ENCODE results near the gene MAST4.

MAST4 gene

DNA sequence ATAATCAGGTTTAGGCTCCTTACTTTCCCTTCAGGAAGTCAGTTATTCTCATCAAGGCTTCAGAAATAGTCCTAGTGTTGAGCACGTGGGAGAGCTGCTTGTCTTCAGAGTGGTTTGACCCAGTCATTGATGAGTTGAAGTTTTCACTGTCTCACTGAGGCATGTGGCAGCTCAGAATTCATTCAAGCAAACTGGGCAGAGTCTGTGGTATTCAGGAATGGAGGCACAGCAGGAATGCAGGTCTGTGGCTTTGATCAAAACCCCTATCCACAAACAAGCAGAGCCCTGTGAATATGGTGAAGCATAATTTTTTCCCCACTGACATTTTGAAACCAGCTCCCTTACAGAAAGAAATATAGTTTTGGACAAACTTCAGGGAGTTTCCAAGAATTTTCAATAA, 393.1 kb downstream of the MAST4 start:
- DNase-seq (ENCODE audit: low read depth in 3 of 3): no peak

DNA sequence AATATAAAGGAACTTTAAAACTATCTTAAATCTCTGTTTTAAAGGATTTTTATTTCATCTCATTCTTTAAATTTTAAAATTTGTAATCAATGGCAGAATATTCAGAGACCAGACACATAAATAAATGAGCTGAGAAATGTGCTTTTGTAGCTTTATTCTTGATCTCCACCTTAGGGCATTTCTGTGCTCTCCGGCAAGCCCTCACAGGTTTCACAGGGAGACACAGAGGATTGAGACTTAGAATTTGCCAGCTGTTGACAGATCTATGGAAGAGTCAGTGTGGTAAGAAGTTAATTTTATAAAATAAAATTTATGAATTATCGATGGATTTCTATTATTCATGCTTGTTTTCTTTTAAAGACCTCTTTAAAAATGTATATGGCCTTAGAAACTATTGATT, 393.6 kb downstream of the MAST4 start:
- no peak for DNase-seq (ENCODE audit: low read depth in 3 of 3)

DNA sequence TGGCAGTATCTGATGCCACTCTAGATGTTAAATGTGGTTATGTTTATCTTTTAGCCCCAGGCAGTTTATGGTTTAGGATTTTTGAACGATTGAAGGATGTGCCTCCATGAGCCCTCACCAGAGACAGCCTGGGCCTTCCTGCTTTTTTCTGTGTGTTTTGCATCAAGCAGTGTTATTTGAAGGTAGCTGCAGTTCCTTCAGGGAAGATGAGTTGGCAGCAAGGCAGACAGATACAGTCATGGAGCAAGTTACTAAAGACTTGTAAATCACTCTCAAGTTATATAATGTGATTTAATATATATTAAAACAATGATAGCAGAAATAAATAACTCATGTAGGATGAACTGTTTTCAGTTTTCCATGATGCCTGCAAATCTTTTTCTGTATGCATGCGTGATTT, 395.6 kb downstream of the MAST4 start:
- no peak for DNase-seq (ENCODE audit: low read depth in 3 of 3)

DNA sequence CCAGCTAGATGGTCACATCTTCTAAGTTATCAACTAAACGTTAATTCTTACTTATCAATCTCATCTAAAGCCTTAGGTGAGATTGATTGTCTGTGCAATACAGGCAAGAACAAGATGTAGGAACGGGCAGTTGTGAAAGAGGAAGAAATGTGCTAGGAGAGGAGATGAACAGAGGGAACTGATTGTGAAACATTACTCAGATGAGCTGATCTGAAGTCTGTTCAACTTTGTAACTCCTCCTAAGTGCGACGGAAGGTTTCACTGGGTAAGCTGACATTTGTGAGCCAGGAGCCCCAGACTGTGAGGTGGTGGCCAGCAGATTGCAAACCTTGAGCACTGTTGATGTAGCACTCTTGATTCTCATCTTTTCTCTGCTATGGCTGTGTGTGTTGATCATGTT, 396.4 kb downstream of the MAST4 start:
- no peak for DNase-seq (ENCODE audit: low read depth in 3 of 3)

DNA sequence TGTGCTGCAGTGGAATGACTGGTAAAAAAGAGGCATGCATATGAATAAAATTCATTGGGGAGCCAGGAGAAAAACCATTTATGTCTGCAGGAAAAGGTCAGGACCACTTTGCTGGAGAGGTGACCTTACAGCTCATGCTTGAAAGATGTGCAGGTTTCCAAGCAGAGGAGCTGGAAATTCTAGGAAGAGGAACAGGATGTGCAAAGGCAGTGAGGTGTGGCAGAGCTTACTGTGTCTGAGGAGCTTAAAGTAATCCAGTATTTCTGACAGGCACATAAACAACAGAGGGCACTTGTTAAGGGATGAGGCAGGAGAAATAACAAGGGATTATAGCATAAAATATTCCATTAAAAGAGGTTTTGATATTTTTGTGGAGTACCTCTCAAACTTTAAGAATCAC, 397.3 kb downstream of the MAST4 start:
- no peak for DNase-seq (ENCODE audit: low read depth in 3 of 3)

DNA sequence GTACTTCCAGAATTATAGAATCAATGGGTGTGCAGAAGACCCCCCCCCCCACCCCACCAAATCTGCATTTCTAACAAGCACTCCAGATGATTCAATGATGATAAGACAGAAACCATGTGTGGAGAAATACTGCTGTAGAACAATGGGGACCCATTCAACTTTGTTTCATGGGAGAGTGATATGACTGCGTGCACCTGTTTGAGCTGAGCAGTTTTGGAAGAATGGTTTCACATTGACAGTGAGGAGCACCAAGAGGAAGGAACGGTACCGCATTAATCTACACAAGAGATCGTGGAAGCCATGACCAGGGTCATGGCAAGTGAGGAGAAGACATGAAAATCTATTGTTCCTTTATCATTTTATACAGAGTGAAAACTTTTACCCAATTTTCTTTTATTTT, 397.7 kb downstream of the MAST4 start:
- DNase-seq (ENCODE audit: low read depth in 3 of 3): no peak

DNA sequence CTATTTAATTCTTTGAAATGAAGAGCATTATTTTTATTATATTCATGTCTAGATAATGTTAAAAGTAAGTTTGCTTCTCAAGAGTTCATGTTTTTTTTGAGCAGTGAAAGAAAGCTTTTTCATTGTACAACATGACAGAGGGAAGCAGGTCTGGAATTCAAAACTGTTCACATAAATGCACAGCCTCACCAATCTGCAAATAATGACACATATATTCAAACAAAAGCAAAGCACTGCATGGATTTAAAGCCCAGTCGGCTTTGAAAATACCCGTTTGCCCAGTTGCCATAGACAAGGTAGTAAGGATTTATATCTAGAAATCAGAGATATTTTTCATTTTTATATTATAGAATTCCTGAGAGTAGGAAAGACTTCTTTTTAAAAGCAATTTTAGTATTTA, 398.6 kb downstream of the MAST4 start:
- DNase-seq (ENCODE audit: low read depth in 3 of 3): no peak

DNA sequence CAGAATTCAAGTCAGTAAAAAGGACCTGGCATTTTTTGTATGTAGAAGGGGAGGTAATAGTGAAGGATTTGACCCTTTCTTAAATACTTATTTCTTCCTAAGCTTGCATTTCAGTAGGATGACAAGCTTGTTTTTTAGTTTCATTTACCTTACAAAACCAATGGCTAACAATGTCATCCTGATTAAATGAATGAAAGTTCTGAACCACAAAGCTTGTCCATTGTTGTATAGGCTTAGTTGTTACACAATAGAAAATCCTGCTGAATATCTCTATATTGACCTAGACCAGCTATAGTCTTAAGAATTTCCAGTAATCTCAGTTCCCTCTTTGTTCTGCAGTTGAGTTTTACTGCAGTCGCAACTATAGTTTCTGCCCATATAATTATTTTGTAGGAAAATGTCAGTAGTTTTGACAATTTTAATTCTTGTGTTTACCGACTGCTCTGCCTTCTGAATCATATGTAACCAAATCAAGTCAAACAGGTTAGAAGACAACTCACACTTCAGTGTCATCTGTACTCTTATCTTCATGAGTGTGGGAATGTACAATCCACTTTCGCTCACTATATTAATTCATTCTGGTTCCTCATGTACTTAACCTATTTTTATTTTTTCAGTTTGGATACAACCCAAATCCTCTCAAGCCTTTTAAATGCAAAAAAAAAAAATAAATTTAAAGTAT, 404.7 kb downstream of the MAST4 start:
- no peak for DNase-seq (ENCODE audit: low read depth in 3 of 3)

DNA sequence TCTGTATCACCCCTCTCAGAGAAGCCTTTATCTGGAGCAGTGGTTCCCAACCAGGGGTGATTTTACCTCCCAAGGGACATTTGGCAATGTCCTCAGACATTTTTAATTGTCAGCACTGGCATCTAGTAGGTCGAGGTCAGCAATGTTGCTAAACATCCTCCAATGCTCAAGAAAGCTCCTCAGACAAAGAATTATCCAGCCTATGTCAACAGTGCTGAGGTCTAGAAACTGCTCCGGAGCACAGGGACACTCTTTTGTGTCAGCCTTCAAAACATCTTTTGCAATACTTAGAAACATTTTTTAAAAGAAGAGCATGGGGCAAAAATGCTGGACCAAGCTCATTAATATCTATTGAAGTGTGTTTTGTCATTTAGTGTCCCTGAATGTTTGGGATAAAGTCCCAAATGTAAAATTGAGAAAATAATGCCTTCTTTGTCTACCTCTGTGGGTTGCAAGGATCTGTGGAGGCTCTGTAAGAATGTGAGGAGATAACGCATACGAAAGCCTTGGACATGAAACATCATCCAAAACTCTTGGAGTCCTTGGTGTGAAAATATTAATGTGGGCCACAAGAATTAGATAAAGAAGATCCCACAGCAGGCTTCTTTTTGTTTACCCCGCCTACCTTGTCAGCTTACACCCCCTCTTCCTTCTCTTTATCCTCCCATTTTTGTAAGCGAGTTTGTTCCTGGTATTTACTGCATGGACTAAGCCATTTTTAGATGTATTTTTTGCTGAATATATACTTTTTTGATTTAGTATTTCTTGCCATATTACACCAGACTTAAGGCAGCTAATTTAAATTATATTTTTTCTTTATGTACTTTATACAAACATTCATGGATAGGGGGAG, 406.9 kb downstream of the MAST4 start:
- DNase-seq (ENCODE audit: low read depth in 3 of 3): no peak

DNA sequence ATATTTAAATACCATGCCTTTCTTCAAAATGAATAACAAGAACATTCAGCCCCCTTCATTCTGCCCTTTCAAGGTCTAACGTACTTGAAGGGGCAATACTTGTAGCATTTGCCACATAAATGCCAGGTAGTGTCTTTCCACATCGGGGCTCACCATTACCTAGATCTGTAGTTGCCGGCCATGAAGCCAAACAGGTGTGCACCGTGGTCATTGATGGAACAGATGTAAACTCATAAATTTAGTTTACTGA, 407.4 kb downstream of the MAST4 start:
- DNase-seq (ENCODE audit: low read depth in 3 of 3): no peak

DNA sequence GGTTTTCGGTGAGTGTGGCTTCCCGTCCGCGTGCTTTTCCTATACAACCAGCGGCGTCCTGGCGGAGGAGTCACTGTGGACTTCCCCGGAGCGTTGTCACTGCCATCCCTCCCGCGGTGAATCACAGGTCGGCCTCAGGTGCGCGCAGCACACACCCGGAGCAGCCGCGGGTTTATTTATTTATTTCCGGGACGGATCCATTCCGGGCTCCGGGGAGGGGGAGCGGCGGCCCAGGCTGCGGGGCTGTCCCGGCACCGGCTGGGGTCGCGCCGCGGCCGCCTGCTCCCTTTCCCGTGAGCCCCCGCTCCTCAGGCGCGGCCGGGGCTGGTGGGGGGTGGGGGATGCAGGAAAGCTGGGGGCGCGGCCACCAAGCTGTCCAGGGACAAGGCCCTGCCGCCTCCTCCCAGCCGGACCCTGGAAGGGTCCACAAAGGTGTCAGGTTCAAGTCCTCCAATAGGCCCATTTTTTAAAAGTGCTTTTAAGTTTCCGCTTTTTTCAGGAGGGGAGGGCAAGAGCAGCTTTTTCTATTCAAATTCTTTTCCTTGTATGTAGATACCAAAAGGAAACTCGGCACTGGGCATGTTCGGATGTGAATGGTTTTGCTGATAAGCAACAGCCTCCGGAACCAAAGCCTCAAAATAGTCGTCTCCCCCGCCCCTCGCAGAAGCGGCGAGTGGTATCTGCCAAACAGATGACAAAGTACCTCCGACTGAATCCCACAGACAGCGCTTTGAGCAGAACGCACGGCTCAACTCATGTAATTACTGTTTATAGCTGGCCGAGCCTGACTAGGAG, 407.9 kb downstream of the MAST4 start:
- peak; percentile 61 to 87 (median 86) for DNase-seq (ENCODE audit: low read depth in 3 of 3)

DNA sequence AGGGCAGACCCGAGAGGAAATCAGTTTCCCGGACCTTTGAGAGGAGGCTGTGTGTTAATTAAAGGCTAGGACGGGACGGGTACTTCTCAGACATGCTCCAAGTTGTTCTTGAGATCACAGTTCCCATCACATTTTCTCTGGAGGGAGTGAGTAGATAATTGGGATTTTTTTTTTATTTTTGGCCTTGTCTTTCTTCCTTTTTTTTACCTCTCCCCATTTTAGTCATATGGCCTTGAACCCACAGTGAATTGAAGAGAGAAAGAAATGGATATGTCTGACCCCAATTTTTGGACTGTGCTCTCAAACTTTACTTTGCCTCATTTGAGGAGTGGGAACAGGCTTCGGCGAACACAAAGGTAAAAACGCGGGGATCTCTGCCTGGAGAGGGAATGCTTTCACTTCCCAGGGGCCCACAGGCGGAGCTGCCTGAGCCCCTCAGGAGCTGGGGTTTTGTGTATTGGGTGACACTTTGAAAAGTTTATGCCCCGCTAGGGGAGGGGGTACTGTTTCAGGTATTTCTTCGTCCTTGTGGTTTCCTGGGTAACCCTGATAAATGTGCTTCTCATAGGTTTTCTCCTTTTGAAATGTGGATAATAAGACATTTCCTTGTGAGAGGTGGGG, 408.6 kb downstream of the MAST4 start:
- DNase-seq (ENCODE audit: low read depth in 3 of 3): no peak

DNA sequence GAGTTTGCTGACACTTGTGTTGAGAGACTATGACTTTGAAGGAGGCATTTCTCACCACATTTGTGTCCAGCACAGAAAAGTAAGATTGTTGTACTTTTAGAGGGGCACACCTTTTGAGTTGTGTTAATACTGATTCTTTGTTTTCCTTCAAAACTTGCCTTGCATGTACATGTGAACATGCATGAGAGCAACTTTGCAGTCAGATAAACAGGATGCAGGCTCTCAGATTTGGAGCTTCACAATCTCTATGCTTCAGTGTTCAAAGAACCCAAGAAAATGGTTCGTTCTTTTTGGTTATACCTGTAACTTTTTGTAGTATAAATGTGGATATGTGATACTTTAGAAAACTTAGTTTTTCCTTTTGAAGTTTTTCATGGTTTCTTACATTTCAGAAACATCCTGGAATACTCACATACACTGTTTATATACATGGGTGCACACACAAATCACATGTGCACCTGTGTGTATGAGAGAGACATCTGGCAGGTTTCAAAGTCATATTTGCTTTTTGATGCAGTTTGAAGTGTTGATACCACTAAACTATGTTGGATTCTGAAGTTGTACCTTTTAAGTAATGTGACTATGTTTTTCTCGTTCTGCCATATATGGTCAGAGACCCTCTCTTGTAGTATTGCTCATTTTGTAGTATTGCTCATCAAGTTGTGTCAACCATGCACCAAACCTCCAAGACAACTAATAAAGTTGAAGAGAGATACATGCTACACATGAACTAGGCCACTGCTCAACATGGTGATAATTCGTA, 409.7 kb downstream of the MAST4 start:
- DNase-seq (ENCODE audit: low read depth in 3 of 3): no peak

DNA sequence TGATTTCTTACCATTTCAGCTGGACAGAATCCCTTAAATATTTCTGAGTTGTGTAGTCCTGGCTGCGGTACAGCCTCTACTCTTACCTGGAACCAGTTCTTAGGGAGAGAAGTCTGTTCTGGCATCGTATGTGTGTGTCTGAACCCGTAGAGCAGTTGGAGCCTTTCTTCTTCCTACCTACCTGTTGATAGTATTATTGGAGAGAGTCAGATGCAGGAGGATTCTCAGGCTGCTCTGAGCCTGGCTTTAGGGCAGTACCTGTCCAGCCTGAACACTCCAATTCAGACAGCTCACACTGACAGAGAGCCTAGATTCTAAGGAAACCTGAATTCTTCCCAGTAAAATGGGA, 410.3 kb downstream of the MAST4 start:
- no peak for DNase-seq (ENCODE audit: low read depth in 3 of 3)

DNA sequence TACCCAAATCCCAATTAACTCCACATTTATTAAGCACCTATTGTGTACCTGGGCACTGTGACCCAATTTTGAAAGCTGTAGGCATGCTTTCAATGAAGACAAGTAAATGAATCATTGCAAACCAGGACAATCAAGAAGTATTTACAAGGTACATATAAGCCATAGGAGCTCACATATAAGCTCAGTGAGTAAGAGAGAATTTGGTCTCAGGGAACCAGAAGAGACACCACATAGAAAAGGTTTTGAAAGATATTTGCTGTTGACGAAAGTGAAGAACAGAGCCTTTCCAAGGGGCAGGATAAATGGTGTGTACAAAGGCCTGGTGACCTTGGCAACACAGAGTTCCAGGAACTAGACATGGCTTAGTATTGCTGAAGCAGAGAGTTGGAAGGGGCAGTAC, 412.8 kb downstream of the MAST4 start:
- no peak for DNase-seq (ENCODE audit: low read depth in 3 of 3)

DNA sequence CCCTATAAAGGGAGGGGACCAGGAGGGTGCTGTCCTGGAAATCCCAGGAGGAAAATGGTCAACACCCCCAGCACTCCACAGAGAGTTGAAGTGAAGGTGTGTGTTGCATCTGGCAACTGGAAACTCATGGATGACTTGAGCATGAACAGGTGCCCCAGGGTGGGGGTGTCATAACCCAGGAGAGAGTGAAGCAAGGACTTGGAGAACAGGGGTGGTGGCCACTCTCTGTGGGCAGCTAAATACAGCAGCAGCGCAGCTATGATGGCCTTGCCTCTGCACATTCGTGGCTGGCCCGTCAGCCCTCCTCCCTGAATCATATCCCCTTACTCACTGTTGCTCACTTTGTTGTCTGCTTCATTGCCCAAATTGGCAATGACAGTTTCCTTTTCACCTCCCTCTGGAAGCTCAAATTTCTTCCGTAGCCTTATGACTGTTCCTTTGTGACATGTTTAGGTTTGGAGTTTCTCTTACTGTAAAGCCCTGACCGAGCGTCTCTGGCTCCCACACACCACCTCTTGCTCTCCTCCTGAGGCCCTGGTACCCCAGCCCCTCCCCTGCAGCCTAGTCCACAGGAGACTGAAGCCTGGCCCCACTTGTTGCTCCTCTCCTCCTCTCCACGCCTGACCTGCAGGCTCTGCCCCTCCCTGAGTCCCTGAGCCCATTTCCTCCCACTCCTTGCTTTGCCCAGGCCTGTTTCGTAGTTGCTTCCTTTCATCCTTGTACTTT, 414.7 kb downstream of the MAST4 start:
- DNase-seq (ENCODE audit: low read depth in 3 of 3): no peak

DNA sequence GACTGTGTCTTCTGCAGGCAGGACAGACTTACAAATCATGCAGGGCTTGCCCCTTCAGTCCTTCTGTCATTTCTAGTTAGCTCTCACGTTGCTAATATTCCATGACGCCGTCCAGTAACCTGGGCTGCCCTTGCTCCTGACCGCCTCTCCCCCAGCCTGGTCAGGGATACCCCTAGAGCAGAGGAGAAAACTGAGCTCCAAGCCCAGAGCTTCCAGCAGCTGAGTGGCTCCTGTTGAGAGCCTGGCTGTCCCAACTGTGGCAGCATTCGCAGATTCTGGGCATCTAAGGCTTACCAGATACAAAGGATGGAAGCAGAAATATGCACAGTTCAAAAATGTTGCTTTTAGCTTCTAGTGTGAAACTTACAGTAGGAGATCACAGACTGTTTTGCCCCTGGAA, 415.2 kb downstream of the MAST4 start:
- DNase-seq (ENCODE audit: low read depth in 3 of 3): no peak

DNA sequence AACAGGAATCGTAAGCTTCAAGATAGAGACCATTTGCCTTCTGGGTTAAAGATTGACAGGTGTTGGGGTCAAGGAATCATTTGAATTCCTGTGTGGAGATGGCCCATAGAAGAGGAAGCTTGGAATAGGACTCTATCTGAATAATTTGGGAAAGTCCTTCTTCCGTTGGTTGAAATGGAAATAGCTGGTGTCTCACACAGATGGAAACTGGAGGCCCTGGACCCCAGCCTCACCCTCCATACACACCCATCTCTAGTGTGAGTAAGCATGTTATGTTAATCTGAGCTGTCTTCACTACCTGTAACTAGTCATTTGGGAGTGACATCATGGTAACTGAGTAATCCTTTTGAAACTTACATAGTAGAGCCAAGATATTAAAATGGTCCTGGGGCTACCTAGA, 416.0 kb downstream of the MAST4 start:
- DNase-seq (ENCODE audit: low read depth in 3 of 3): no peak

DNA sequence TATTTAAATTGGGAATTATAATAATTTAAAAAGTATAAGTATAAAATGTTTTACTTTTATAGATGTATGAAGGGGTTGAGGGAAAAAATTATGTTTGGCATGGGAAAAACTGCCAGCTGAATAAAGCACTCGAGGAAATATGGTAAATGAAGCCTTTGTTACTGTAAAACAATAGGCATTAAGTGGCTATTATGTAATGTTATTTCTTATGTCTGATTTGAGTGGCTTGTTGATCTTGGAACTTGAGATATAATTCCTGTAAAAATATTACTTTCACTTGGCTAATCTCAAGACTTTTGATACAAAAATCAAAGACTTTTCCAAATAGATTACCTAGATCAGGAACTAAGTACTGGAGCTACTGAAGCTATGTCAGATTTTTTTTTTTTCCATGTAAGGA, 417.5 kb downstream of the MAST4 start:
- DNase-seq (ENCODE audit: low read depth in 3 of 3): no peak

DNA sequence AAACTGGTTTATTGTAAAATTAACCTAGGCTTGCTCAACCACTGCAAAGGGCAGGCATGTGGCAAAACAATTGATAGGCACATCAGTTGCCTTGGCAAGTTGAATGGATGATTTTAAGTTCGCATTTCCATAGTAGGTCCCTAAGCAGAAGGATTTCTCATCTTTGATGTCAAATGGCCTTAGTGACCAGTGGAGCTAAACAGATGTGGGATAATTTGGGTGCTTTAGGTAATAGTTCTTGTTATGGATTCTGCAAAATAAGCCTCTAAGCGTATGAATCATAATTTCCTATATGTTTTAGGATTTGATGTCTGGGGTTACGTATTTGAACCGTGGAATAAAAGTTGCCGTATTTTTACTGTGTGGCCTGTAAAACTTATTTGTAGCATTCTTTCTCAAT, 418.0 kb downstream of the MAST4 start:
- DNase-seq (ENCODE audit: low read depth in 3 of 3): no peak

DNA sequence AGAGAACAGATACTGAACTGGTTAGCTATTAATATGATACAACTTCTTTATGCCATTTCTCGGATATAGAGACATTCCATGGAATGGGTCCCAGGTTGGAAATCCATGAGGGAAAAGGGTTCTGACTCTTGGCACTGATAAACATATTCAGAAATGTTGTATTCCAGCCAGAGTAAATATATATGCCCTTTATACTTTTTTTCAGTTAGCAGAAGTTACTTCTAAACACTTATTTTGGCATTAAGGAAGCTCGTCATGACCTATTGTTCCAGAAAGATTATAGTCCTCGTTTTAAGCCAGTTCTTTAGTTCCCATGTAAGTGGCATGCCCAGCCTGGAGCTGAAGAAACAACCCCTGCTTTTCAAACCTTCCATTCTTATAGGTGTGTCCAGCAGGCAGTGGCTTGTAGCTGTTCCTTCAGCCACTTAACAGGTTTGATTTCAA, 418.8 kb downstream of the MAST4 start:
- no peak for DNase-seq (ENCODE audit: low read depth in 3 of 3)
